NCI-H2171 treated with DMSO at 0.1 percent for 48 hours (cell line): Measurements from ENCODE around the gene NFASC.

ENCODE experiments used
- DNase-seq: peaks from one replicate; lab custom pipeline; 2025; lab: John Stamatoyannopoulos, UW

The NFASC gene

DNA sequence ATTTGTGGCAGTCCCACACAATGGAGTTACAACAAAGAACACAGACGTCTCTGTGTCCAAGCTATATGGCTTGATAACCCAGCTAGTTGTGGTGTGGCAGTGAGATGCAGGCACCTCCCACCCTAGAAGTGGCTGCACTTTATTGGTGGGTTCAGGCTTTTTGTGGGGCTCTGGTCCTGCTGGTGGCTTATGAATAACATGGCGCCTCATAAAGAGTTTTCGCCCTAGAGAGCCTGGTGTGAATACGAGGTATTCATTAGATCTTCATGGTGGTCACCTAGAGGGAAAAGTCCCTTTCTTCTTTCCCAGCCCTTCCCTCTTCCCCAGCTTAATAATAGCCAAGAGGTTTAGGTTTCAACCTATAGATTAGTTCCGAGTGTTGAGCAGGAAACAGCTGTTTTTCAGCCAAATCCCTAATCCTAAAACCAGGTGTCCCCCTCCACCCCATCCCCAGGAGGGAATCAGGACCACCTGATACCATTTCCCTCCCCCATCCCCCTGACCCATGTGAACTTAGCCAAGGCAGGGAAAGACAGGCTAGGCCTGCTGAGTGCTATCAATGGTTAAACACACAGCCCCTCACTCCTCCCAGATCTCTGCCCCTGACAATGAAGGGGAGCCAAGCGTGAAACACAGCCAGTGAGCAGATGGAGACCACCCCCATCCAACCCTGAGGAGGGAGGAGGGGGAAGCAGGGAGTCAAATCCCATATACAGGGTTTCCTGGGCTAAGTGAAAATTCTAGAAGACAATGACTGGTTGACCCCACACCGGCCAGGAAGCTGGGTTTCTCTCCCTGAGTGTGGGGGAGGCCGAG is 58.2 kb downstream of the NFASC start:
- peak; percentile 74 for DNase-seq

DNA sequence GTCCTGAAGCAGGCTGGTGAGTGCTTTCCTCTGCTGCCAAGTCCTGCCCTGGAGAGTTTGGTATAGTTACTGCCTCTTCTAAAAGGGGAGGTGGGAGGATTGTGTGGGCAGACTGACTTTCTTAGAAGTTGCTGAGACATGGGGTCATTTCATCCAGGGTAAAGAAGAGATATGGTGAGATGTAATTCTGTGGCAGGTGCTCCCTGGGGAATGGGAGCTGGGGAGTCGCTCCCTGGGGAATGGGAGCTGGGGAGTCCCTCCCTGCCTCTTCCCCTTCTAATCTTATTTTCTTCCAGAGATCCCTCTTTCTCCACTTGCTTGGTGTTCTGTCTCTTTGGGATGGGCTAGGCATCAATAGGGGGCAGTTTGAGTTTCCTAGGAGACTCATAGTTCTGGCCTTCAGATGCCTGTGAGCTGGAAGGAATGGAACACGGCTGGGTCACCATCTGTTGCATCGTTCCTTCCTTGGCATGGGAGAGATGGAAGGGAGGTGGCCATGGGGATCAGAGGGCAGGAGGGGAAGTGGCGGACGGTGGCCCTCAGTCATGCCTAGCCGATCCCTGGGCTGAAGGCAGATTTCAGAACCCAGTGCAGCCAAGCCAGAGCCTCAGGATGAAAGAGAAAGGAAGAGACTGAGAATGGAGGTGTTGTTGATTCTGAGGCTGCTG is 59.0 kb downstream of the NFASC start:
- peak; percentile 26 for DNase-seq

DNA sequence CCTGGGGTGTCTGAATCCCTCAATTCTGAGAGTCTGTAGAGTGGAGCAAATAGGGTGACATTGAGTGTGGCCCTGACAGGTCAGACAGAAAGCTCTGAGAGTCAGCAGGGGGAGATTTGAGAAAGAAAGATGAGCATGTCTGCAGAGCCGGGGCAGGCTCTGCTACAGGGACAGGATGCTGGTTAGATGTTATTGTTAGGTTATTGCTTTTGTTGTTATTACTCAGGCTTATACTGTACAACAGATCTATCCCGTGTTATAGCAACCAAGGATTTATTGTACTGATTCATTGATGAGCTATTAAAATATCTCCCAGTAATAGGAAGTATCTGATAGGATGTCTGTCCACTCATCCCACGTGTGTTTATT is 59.5 kb downstream of the NFASC start:
- DNase-seq: no peak

DNA sequence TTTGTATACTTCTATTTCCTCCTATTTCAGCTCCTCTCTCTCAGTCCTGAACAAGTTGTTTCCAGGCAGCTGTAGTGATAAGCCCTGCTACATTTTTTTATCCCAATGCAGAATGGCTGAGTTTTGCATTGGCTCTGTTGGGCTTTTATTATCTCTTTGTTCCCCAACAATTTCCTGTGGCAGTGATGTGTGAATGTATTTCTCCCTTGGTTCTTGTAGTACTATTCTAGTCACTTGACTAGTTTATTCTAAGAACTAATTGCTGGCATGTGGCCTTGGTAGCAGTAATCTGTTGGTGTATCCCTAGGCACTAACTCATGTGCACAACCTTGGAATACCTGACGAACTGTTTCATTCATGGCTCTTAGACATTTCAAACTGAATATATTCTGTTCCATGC is 60.7 kb downstream of the NFASC start:
- DNase-seq: no peak

DNA sequence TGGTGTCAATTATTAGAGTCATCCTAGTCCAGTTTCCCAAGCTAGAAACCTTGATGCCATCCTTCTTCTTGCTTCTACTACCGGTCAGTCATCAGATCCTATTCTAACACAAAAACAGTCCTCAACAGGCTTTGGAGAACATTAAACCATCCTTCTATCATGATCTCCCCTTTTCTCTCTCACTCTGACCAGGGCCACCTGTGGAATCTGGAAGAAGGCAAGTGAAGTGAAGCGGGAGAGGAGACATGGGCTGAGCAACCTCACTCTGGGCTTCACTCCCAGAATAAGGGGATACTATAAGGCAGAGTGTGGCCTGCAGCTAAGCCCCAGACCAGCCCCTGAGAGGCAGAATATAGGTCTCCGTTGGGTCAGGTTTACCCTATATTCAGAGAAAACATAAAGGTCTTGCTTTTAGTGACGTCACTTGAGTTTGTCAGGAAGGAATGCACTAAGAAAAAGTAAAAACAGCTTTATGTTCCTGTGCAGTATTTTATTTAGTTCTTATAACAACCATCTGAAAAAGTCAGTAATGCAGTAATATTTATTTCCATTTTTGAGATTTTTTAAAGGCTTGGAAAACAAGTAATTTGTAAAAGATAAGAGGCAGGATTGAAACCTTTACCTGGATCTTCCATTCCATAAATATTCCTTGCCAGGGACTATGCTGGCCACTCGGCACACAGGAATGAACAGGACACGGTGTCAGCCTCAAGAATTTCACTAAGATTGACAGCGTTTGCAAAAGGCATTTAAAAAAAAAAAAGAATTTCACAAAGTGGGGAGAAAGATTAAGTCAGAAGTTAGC is 61.3 kb downstream of the NFASC start:
- no peak for DNase-seq

DNA sequence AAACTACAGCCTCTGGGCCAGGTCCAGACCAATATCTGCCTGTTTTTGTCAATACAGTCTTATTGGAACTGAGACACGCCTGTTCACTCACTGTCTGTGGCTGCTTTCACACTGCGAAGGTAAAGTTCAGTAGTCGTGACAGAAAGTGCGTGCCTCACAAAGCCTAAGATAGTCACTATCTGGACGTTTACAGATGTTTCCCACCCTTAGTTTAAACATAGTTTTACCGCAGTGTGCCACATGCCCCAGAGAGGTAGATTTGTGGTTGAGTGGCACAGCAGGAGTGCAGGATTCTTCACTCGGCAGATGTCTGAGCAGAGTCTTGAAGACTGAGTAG is 61.9 kb downstream of the NFASC start:
- DNase-seq: no peak

DNA sequence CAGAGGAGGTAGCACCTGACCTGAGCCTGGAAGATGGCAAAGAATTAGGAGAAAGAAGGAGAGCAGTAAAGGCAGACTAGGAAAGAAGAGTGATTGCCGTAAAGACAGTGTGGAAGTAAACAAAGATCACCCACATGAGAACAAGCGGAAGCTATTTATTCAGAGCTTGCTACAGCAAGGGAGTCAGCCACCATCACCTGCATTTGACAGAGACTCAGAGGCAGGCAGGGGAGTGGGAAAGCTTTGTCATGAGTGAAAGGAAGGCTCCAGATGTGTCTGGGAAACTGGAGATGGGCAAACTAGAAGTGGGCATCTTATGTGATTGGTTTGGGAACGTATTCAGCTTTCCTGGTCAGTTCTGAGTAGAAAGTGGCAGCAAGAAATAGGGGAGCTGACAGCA is 64.5 kb downstream of the NFASC start:
- DNase-seq: no peak

DNA sequence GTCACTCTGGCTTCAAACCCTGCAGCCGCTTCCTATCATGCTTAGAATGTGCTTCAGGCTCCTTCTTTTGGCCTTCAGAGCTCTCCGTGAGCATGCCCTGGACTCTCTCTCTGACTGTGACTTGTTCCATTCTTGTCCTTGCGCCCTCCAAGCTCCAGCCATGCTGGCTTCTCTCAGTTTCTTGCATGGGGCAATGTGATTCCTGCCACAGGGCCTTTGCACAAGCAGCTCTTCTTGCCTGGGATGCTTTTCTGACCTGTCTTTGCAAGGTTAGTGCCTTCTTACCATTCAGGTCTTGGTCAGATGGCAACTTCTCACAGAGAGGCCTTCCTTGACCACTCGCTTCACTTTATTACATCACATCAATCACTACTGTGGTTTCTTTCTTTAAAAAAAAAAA is 66.1 kb downstream of the NFASC start:
- DNase-seq: no peak

DNA sequence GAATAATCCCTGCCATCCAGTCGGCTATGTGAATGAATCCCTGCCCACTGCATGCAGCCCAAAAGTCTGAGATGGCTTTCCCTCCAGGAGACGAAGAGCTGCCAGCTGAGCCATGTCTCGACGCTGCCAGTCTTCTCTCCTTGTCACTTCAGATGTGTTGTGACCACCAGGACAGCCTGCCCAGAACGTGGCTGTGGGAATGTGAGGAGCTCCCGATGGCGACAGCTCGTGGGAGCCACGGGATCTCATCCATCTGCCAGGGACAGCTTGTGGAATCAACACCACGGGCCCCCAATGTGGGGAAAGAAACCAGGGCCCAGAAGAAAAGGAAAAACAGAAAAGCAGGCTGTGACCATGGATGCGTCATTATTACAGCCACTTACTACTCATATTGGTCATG is 67.2 kb downstream of the NFASC start:
- no peak for DNase-seq

DNA sequence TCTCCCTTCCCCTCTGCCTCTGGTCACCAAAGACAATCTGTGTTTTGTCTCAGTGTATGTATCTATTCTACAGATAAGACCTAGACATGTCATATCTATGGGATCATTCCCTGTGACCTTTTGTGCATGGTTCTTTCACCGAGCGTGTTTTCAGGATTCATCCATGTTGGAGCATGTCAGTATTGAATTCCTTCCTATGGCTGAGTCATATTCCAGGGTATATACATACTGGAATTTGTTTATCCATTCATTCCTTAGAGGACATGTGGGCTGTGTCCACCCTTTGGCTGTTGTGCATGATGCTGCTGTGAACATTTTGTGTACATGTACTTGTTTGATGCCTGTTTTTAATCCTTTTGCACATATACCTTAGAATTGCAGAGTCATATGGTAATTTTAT is 69.9 kb downstream of the NFASC start:
- no peak for DNase-seq

DNA sequence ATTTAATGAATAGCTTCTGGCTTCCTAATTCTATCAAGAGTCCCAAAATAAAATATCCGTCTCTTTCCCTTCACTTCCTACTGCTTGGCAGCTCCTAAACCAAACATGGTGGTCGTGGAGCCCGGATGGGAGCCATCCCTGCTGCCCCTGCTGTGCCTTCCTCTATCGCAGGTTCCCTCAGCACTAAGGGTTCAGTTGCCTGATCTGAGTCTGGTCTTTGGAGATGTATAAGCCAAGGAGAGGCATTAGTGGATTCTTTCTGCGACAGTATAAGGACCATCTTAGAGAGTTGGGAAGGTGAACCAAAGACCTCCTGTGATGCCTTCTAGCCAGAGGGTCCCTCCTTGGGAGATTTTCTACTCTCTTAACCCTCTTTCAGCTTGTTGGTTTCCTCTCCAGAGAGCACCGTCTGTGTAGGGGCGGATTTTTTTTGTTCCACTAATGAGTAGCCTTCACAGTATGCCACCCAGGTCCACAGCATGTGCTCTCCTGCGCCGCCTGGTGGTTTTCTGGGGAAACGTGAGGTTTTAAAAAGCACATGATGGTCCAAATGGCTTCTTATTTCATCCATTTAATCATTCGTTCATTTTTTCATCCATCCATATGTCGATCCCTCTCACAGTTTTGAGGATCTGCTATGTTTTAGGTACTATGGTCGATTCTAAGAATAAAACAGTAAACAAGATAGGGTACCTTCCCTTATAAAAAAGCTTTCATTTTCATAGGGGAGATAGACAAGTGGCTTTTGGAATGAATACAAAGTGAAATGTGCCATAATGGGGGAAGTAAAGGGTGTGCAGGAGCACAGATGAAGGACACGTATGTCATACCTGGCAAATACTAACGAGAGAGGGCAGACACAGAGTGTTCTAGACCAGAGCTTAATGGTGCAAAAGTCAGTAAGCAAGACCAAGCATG is 71.0 kb downstream of the NFASC start:
- peak; percentile 83 for DNase-seq

DNA sequence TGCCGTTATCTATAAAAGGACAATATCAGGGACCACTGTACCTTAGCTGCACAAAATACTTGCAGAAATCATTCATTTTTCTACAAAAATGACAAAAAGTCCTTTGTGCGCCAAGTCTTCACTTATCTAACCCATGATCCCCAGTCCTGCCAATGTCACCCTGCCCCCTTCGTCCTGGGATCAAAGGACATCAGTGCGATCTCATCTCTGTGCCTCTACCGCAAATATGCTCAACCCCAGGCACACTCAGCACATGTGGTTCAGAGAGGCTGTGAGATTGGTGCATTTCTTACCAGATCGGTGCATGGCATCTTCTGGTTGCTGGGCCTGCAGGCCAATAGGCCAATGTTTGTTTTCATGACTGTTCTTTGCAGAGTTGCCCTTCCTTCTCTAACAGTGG is 72.8 kb downstream of the NFASC start:
- DNase-seq: no peak

DNA sequence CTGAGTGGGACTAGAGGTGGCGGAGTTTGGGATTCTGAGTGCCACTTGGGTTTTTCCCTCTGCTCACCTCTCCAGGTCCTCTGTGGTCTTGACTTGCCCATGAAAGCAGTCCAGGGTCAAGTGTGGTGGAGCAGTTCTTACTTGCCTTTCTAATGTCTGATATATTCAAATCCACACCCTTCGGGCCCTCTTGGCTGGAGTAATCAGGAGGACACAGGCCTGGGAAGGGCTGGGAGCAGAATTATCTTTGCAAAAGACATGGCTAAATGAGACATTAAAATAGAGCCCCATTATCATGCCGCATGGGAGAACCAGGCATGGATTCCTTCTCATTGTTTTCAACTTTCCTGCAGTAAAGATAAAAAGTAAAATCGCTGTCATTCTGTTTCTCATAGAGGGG is 74.0 kb downstream of the NFASC start:
- no peak for DNase-seq

DNA sequence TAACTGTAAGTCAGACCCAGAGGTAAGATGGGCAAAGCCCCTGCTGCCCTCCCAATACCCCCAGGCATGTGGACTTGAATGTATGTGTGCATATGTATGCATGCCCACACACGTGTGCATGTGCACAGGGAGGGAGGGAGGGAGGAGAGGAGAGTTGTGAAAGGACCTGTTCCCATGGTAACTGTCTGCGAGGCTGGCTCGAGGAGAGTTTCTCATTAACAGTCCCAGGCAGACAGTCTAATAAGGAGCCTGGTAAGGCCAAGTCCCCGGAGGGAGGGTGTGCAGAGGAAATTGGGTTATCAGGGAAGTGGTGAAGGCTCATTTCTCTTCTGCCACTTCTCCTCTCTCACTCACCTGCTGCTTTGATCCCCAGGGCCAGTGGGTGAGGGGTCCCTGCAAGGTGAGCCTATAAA is 74.9 kb downstream of the NFASC start:
- DNase-seq: peak; percentile 25

DNA sequence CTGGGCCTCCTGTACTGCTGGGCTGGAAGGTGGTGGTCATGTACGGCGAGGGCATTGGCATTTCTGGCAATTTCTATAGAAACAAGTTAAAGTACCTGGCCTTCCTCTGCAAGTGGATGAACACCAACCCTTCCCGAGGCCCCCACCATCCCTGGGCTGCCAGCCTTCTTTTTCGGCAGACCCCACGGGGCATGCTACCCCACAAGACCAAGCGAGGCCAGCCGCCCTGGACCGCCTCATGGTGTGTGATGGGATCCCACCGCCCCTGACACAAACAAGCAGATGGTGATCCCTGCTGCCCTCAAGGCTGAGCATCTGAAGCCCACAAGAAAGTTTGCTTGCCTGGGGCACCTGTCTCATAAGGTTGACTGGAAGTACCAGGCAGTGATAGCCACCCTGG is 76.0 kb downstream of the NFASC start:
- DNase-seq: no peak

DNA sequence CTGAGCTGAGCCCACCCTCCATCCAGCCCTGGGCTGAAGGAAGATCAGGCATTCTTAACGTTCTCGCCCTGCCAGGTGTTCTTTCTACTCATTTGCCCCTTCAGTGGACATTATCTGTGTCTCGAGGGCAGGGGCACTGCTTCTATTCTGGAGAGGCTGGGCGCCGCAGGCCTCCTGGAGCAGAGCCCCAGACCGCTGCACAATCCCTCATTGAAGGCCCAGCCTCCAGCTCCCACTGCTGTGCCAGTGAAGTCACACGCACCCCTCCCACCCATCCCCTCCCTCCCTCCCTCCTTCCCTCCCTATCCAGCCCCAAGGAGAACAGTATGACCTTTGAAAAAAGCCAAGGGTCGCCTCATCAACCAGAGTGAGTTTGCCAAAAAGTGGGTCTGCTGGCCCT is 76.7 kb downstream of the NFASC start:
- no peak for DNase-seq

DNA sequence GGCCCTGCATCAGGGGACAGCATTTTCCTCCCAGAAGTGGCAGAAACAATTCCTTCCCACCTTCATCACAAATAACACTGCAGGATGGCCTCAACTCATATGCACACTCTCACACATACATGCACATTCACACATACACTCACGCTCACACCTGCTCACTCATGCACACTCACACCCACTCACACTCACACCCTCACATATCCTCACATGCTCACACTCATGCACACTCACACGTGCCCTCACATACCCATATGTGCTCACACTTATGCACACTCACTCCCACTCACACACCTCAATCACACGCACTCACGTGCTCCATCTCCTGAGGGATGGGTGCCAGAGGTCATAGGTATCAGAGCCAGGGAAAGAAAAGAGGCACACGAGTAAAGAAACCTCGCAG is 77.1 kb downstream of the NFASC start:
- DNase-seq: no peak

DNA sequence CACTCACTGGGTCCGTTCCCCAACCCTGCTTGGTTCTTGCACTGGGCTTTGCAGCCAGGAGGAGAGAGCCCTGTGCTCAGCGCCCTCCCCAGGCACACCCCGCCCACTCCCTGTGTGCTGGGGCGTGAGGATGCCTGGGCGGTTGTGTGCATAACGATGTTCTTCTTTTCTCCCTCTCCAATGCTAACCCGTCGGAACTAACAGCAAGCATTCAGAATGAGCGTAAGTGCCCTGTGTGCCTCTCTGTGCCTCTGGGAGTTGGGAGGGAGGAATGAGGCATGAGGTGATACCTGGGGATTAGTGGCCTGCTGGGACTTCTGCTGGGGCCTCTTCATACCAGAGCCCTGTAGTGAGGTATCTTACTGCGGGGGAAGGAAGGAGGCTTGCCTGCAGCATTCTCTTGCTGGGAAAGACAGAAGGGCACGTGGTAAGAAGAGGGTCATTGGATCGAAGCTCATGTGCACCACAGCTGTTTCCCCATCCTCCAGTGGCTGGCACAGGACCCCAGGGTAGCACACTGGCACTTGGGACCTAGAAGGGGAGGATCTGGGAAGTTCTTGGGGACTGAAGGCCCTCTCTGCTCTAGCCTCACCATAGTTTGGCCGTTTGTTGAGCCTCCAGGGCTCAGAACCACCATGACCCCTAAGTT is 79.8 kb downstream of the NFASC start:
- DNase-seq: no peak

DNA sequence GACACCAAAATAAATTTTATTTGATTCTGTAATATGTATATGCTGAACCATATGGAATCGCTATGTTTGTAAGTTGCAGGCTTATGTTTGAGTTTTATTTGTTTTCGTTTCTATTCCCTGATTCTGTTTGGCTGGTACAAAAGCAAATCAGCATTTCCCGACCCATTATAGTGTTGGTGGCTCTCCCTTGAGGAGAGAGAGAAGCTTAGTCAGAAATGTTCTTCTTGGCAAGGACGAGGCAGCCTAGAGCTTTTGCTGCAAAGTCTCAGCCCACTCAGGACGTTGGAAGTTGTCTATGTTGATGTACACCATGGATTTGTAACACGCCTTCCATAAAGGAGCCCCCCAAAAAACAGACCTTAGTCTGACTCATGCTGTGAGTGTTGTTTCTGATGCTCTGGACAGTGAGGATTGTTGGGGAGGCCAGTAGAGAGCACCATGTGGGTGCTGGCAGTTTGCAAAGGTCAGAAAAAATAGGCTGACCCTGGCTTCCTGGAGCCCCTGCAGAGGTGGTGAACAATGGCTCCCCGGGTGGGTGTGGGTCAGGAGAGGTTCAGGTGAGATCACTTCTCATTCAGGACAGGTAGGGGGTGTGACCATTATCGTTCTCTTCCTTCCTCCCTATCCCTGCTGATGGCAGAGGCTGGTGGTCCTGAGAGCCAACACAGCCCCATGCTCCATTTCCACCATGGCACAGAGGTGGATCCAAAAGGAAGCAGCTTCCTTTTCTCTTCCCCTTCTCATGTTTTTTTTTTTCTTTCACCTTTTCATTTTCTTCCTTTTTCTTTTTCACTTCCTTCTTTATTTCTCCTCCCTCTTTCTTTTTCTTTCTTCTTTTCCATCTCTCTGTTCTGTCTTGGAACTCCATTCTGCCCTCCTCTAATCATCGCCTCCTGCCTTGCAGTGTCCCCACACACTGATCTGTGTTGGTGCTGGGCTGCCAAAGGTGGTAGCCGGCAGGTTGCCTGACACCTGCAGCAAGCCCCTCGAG is 88.0 kb downstream of the NFASC start:
- DNase-seq: no peak

DNA sequence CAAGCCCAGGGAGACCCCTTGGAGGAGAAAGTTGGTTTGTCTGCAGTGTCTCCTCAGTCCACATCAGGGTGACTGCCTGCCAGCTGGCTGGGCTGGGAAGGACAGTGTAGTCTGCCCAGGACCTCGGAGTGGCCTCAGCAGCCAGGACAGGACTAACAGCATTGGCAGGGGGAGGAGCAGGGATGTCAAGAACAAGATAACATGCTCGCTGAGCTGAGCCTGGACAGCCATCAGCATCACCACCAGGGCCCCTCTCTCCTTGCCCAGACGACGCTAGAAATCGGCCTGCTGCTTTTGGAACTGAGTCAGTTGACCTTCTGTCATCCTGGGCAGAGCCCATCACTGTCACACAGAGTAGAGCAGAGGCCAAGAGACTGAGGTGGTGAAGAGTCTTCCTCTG is 88.7 kb downstream of the NFASC start:
- no peak for DNase-seq
